Measurements from ENCODE around the gene MARCHF3. TPM values are rescaled to one million over a fixed set of nuclear protein-coding genes. Genes with fewer than 3 reads are reported as not detected.

Gene MARCHF3
- polyA plus RNA-seq, 1 donor from 2014 or later, result 3.9 TPM

DNA sequence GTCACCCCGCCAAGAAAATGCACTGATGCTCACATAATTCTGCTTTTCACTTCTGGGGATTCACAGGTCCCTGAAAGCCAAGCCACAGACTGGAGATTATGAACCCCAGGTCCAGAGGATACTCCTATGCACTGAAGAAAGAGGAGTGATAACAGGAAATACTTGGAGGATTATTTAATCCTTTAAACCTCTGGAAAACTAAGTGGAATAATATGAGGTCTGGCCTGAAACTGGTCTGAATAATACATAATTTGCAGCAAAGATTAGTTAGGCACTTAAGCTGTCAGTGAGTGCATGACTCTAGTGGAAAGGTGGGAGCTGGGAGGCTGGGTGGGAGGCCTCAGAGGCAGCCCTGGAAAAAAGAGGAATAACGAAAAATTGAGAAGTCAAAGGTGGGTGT, 45.7 kb downstream of the MARCHF3 start:
- Histone ChIP-seq H3K4me3 (ENCODE audit: low read length) (no peak overlapping the region), H3K9me3 (ENCODE audit: low read length) (no peaks in the 10 kb centered on the region), H4K20me1 (ENCODE audit: insufficient read depth) (no peaks in the 10 kb centered on the region), H3K27me3 (ENCODE audit: insufficient read depth, low read depth, low read length) (no peaks in the 10 kb centered on the region), H3K4me2 (ENCODE audit: low read length) (no peak overlapping the region), H3K9me2 (ENCODE audit: insufficient read depth, low read length) (no peaks in the 10 kb centered on the region), H3K9ac (ENCODE audit: low read length) (no peak overlapping the region), H3K27ac (ENCODE audit: low read length) (no peak overlapping the region), H3K79me2 (replicated peaks; ENCODE audit: insufficient read depth, low read length) (no peaks in the 10 kb centered on the region), H2AFZ (ENCODE audit: low read depth, low read length) (no peak overlapping the region), H3F3A (ENCODE audit: insufficient read depth, low read length, poor library complexity, severe bottlenecking) (no peaks in the 10 kb centered on the region), H3K36me3 (ENCODE audit: insufficient read depth, low read length) (no peaks in the 10 kb centered on the region)
- TF ChIP-seq TAF1 (IDR thresholded peaks at IDR 0.05; ENCODE audit: low read depth) (no peak), EP300 (conservative IDR thresholded peaks at IDR 0.05; ENCODE audit: poor library complexity, severe bottlenecking) (no peak), RAD21 (conservative IDR thresholded peaks at IDR 0.05) (no peak), EZH2 (IDR thresholded peaks at IDR 0.05; ENCODE audit: borderline replicate concordance, insufficient read depth, low read length, poor library complexity, severe bottlenecking) (no peak), MXI1 (conservative IDR thresholded peaks at IDR 0.05; ENCODE audit: poor library complexity, severe bottlenecking) (no peak)
- TF ChIP-seq, protein P1, sequence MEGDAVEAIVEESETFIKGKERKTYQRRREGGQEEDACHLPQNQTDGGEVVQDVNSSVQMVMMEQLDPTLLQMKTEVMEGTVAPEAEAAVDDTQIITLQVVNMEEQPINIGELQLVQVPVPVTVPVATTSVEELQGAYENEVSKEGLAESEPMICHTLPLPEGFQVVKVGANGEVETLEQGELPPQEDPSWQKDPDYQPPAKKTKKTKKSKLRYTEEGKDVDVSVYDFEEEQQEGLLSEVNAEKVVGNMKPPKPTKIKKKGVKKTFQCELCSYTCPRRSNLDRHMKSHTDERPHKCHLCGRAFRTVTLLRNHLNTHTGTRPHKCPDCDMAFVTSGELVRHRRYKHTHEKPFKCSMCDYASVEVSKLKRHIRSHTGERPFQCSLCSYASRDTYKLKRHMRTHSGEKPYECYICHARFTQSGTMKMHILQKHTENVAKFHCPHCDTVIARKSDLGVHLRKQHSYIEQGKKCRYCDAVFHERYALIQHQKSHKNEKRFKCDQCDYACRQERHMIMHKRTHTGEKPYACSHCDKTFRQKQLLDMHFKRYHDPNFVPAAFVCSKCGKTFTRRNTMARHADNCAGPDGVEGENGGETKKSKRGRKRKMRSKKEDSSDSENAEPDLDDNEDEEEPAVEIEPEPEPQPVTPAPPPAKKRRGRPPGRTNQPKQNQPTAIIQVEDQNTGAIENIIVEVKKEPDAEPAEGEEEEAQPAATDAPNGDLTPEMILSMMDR (IDR thresholded peaks at IDR 0.05; ENCODE audit: poor library complexity, severe bottlenecking), result no peak

DNA sequence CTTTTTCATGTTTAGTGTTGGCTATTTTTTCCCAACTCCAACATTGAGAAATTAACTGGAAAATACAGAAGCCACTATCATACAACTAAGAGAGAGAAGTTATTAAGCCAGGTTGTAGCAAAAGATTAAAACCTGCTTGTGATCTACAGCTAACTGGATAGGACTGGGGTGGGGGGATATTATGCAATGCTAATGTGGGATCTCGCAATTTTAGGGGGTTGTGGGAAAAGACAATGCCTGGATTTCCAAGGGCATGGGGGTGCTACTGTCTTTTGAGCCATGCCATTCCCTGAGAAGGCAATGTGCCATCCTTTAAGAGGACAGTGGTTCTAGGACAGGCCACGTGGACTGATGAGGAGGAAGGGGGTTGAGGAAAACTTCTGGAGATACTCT, 46.5 kb downstream of the MARCHF3 start:
- Histone ChIP-seq H2AFZ (ENCODE audit: low read depth, low read length) (no peak overlapping the region), H4K20me1 (ENCODE audit: insufficient read depth) (no peaks in the 10 kb centered on the region), H3F3A (ENCODE audit: insufficient read depth, low read length, poor library complexity, severe bottlenecking) (no peaks in the 10 kb centered on the region), H3K4me2 (ENCODE audit: low read length) (no peak overlapping the region), H3K27me3 (ENCODE audit: insufficient read depth, low read depth, low read length) (no peaks in the 10 kb centered on the region), H3K9me3 (ENCODE audit: low read length) (no peaks in the 10 kb centered on the region), H3K9me2 (ENCODE audit: insufficient read depth, low read length) (no peaks in the 10 kb centered on the region), H3K27ac (ENCODE audit: low read length) (no peak overlapping the region), H3K36me3 (ENCODE audit: insufficient read depth, low read length) (no peaks in the 10 kb centered on the region), H3K4me3 (ENCODE audit: low read length) (no peak overlapping the region), H3K9ac (ENCODE audit: low read length) (no peak overlapping the region), H3K79me2 (replicated peaks; ENCODE audit: insufficient read depth, low read length) (no peaks in the 10 kb centered on the region)
- TF ChIP-seq POLR2AphosphoS5 (IDR thresholded peaks at IDR 0.05), result no peak
- TF ChIP-seq, protein P2, sequence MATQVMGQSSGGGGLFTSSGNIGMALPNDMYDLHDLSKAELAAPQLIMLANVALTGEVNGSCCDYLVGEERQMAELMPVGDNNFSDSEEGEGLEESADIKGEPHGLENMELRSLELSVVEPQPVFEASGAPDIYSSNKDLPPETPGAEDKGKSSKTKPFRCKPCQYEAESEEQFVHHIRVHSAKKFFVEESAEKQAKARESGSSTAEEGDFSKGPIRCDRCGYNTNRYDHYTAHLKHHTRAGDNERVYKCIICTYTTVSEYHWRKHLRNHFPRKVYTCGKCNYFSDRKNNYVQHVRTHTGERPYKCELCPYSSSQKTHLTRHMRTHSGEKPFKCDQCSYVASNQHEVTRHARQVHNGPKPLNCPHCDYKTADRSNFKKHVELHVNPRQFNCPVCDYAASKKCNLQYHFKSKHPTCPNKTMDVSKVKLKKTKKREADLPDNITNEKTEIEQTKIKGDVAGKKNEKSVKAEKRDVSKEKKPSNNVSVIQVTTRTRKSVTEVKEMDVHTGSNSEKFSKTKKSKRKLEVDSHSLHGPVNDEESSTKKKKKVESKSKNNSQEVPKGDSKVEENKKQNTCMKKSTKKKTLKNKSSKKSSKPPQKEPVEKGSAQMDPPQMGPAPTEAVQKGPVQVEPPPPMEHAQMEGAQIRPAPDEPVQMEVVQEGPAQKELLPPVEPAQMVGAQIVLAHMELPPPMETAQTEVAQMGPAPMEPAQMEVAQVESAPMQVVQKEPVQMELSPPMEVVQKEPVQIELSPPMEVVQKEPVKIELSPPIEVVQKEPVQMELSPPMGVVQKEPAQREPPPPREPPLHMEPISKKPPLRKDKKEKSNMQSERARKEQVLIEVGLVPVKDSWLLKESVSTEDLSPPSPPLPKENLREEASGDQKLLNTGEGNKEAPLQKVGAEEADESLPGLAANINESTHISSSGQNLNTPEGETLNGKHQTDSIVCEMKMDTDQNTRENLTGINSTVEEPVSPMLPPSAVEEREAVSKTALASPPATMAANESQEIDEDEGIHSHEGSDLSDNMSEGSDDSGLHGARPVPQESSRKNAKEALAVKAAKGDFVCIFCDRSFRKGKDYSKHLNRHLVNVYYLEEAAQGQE (IDR thresholded peaks at IDR 0.05; ENCODE audit: borderline replicate concordance), result no peak
- TF ChIP-seq MXI1 (conservative IDR thresholded peaks at IDR 0.05; ENCODE audit: poor library complexity, severe bottlenecking), result no peak
- TF ChIP-seq SMC3 (conservative IDR thresholded peaks at IDR 0.05; ENCODE audit: poor library complexity), result no peak
- no peak for TF ChIP-seq EZH2 (IDR thresholded peaks at IDR 0.05; ENCODE audit: borderline replicate concordance, insufficient read depth, low read length, poor library complexity, severe bottlenecking)
- TF ChIP-seq EP300 (conservative IDR thresholded peaks at IDR 0.05; ENCODE audit: poor library complexity, severe bottlenecking), result no peak
- no peak for TF ChIP-seq RAD21 (conservative IDR thresholded peaks at IDR 0.05)
- TF ChIP-seq, protein P1 (IDR thresholded peaks at IDR 0.05; ENCODE audit: poor library complexity, severe bottlenecking), result no peak
- no peak for TF ChIP-seq TAF1 (IDR thresholded peaks at IDR 0.05; ENCODE audit: low read depth)

All from neural cell (in vitro differentiated cells).